Kidney (tissue), 22 donors: Measurements from ENCODE around the gene STXBP5. TPM values are rescaled to one million over a fixed set of nuclear protein-coding genes. Genes with fewer than 3 reads are reported as not detected.
A peak's percentile ranks its signal among the peaks of the same experiment; 100 is the strongest.

Experiments
- DNase-seq, 5 donors: peaks; one replicate each; pipeline ENCODE4 v3.0.0-alpha.2; 2013 to 2020
- FAIRE-seq: peaks from 2 replicates; lab custom pipeline; 2012; peaks lifted over from hg19 to GRCh38; lab: Jason Lieb, UNC
- H3K27ac ChIP-seq, 2 donors: one replicate each; pipeline ENCODE4 v1.7.0; 2013; ENCODE audit warnings: low read depth in 2 of 2, low read length in 2 of 2, inconsistent platforms in 1 of 2
- H3K27me3 ChIP-seq: one replicate; pipeline ENCODE4 v1.7.1; 2013; ENCODE audit warnings: low read length, inconsistent platforms; ENCODE audit not compliant: control insufficient read depth, insufficient read depth
- H3K36me3 ChIP-seq, 3 donors: one replicate each; pipeline versions ENCODE4 v1.7.0 to v1.7.1; 2013; ENCODE audit warnings: low read length in 3 of 3, control low read depth in 1 of 3, inconsistent platforms in 1 of 3; ENCODE audit not compliant: insufficient read depth in 3 of 3, control insufficient read depth in 2 of 3
- H3K4me1 ChIP-seq, 3 donors: one replicate each; pipeline versions ENCODE4 v1.7.0 to v1.7.1; 2013; ENCODE audit warnings: low read length in 3 of 3, inconsistent platforms in 1 of 3, low read depth in 1 of 3; ENCODE audit not compliant: control insufficient read depth in 2 of 3, insufficient read depth in 2 of 3
- H3K4me3 ChIP-seq, 3 donors: one replicate each; pipeline versions ENCODE4 v1.7.0 to v1.8.1; 2013; ENCODE audit warnings: low read length in 3 of 3, control low read depth in 1 of 3, inconsistent platforms in 1 of 3
- H3K9ac ChIP-seq, 3 donors: one replicate each; pipeline versions ENCODE4 v1.7.0 to v1.7.1; 2013; ENCODE audit warnings: low read length in 3 of 3, control low read depth in 1 of 3, inconsistent platforms in 1 of 3
- H3K9me3 ChIP-seq, 3 donors: one replicate each; pipeline versions ENCODE4 v1.7.0 to v1.7.1; 2013; ENCODE audit warnings: low read length in 3 of 3, control low read depth in 1 of 3, inconsistent platforms in 1 of 3; ENCODE audit not compliant: control insufficient read depth in 2 of 3, insufficient read depth in 1 of 3
- CTCF ChIP-seq: IDR thresholded peaks from 3 replicates; pipeline ENCODE4 v1.5.1; 2012; ENCODE audit warnings: mild to moderate bottlenecking, moderate library complexity, borderline replicate concordance; ENCODE audit not compliant: insufficient read depth; ENCODE audit errors: extremely low read depth
- intact Hi-C: fragments of 100-400 bp; cut with DNase I; formaldehyde crosslinking; loops from one replicate; pipeline ENCODE4 v1.11.1; 2022
- long read RNA-seq, 10 donors: library from polyadenylated mRNA in 1 of 10; unstranded in 1 of 10; transcript quantifications; one replicate each; pipeline ENCODE4 v2.0.0 and lab custom pipeline, GENCODE V29; 2021 to 2026
- polyA plus RNA-seq: library from polyadenylated mRNA; stranded (reverse); fragments of 350-450 nt; fragmentation: Illumina TruSeq; extraction: RNeasy Lipid Tissue Mini Kit (QIAGEN cat#74804); gene quantifications from one replicate; pipeline ENCODE4 v1.2.3, GENCODE V29; 2014; ENCODE audit warnings: low read depth, low replicate concordance; ENCODE audit not compliant: insufficient read depth
- total RNA-seq: library from RNA; stranded (reverse); fragmentation: NEBNext Ultra II Directional; extraction: Animal tissue kit (Norgen Biotek cat#: 25700); gene quantifications from one replicate; pipeline ENCODE4 v1.2.1, GENCODE V29; 2021
- donor health status: control.
- donor health status: control.
- donor health status: control.
- donor health status: control.
- donor health status: control.
- donor health status: DM: yes; HTN: yes; CAD: no.
- donor health status: Normal renal cell carcinoma (clear cell type).

STXBP5 gene
- 13.6 TPM for total RNA-seq
- 2.0 TPM for polyA plus RNA-seq
- long read RNA-seq, donor 1 = 0 reads
- long read RNA-seq, donor 2 = 0 reads
- long read RNA-seq, donor 3 = 0 reads
- long read RNA-seq, donor 4 = 0 reads
- long read RNA-seq, donor 5 = 0 reads
- long read RNA-seq, donor 6 = 0 reads
- long read RNA-seq, donor 7, partial matches to known transcripts = 4 of 11 reads
- long read RNA-seq, donor 7, other reads (novel, unspliced or antisense) = 6 of 11 reads
- long read RNA-seq, donor 8, partial matches to known transcripts = 0 of 1 reads
- long read RNA-seq, donor 8, other reads (novel, unspliced or antisense) = 0 of 1 reads
- long read RNA-seq, donor 9 = 0 reads
- long read RNA-seq, donor 10 = 0 reads

DNA sequence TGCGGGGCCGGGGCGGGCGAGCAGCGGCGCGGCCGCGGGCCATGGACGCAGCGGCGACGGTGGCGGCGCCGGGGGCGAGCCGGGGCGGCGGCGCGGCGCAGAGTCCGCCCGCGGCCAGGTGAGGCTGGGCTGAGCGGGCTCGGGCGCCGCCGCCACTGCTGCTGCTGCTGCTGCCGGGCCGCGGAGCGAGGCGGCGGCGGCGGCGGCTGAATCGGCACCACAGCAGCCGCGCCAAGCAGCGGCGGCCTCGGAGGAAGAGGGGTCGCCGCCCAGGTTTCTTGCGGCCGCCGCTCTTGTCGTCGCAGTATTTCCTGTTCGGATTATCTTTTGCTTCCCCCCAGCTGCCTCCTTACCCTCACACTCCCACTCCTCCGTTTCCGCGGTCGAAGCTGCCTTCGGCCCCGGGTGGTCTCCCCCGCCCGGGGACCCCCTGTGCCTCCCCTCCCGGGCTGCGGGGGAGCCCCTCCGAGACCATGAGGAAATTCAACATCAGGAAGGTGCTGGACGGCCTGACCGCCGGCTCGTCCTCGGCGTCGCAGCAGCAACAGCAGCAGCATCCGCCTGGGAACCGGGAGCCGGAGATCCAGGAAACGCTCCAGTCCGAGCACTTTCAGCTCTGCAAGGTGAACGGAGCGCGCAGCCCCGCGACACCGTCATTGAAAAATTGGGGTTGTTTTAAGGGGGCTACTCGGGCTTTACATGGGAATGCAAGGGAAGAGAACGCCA, at the start of gene STXBP5:
TSS of gene STXBP5 (plus strand) at position 358 of the 726 bp plus-strand sequence. CDS start at position 474, 116 bp downstream.
- Histone ChIP-seq H3K4me3 (peak within 1 kb of the TSS; percentile 82 to 92 (median 84)), H3K9me3 (no peaks in the 10 kb centered on the region), H3K36me3 (no peaks in the 10 kb centered on the region), H3K4me1 (peaks cover 0 to 9% (median 0%) of the 10 kb centered on the region in 3 donors), H3K27me3 (no peaks in the 10 kb centered on the region), H3K27ac (peak within 1 kb of the TSS; percentile 89 to 94), H3K9ac (peak within 1 kb of the TSS; percentile 73 to 91 (median 83))
- intact Hi-C loops = no loop called here
- FAIRE-seq (no peak), DNase-seq (peak; percentile 62 to 83 (median 76))
- TF ChIP-seq CTCF = no peak

- no peaks in the 10 kb centered on the region for H3K27me3 ChIP-seq
- TF ChIP-seq CTCF = no peak
- DNase-seq (no peak), FAIRE-seq (no peak)
- intact Hi-C loops = no loop called here
- no peaks in the 10 kb centered on the region for H3K4me1 ChIP-seq
- H3K36me3 ChIP-seq = no peaks in the 10 kb centered on the region
- H3K27ac ChIP-seq = no peak overlapping the region
- no peak overlapping the region for H3K4me3 ChIP-seq
- H3K9me3 ChIP-seq = no peaks in the 10 kb centered on the region
- no peak overlapping the region for H3K9ac ChIP-seq
Measured at GRCh38 chr6:147154454-147154853, 49.8 kb upstream of the STXBP5 start.

DNA sequence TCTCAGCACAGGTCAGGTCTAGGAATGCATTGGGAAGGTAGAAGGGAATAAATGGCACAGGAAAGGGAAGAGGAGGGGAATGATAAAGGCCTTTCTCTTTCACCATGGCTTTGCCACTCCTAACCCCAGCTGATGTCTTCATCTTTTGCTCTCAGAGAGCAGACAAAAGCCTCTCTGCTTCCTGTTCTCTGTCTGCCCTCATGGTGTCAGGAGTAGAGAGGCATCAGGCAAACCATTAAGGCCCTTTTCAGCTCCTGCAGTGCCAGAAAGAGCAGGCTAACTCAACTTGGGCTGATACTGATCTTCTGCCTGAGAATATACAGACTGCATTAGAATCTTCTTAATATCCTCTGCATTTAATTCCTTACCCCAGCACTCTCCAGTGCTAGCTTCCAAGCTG, 48.0 kb upstream of the STXBP5 start:
- TF ChIP-seq CTCF = no peak
- no peak for DNase-seq
- H3K9me3 ChIP-seq = no peaks in the 10 kb centered on the region
- H3K4me1 ChIP-seq = no peaks in the 10 kb centered on the region
- FAIRE-seq = no peak
- no peaks in the 10 kb centered on the region for H3K27me3 ChIP-seq
- no peak overlapping the region for H3K4me3 ChIP-seq
- intact Hi-C loops = no loop called here
- no peak overlapping the region for H3K9ac ChIP-seq
- no peaks in the 10 kb centered on the region for H3K36me3 ChIP-seq
- H3K27ac ChIP-seq = no peak overlapping the region
